Endodermal cell (in vitro differentiated cells): ENCODE measurements around the gene GPR107. TPM values are rescaled to one million over a fixed set of nuclear protein-coding genes. Genes with fewer than 3 reads are reported as not detected.
A peak's percentile ranks its signal among the peaks of the same experiment; 100 is the strongest.

Source experiments
- DNase-seq: peaks from one replicate; pipeline ENCODE4 v3.0.0-alpha.2; 2017
- H3K27ac ChIP-seq: 2 replicates; pipeline ENCODE4 v1.5.1; 2013; ENCODE audit warnings: mild to moderate bottlenecking, low read depth, low read length, moderate library complexity
- H3K27me3 ChIP-seq: 2 replicates; pipeline ENCODE4 v1.6.1; 2013; ENCODE audit warnings: mild to moderate bottlenecking, low read length, moderate library complexity; ENCODE audit not compliant: insufficient read depth, control insufficient read depth, poor library complexity, severe bottlenecking
- H3K36me3 ChIP-seq: 2 replicates; pipeline ENCODE4 v1.7.0; 2013; ENCODE audit warnings: mild to moderate bottlenecking, low read length, moderate library complexity; ENCODE audit not compliant: control insufficient read depth, insufficient read depth
- H3K4me1 ChIP-seq: one replicate; pipeline ENCODE4 v1.7.0; 2013; ENCODE audit warnings: low read length; ENCODE audit not compliant: control insufficient read depth, insufficient read depth
- H3K4me3 ChIP-seq: 2 replicates; pipeline ENCODE4 v1.5.1; 2013; ENCODE audit warnings: mild to moderate bottlenecking, low read length, moderate library complexity
- H3K9ac ChIP-seq: 2 replicates; pipeline ENCODE4 v1.6.1; 2013; ENCODE audit warnings: mild to moderate bottlenecking, low read length, moderate library complexity; ENCODE audit not compliant: poor library complexity, severe bottlenecking; ENCODE audit errors: extremely low read depth
- H3K9me3 ChIP-seq: 2 replicates; pipeline ENCODE4 v1.6.1; 2013; ENCODE audit warnings: mild to moderate bottlenecking, low read length, moderate library complexity; ENCODE audit not compliant: control insufficient read depth
- H3K27ac Mint-ChIP-seq: 2 replicates; pipeline ENCODE4 v1.8.0; 2020; ENCODE audit warnings: mixed read lengths
- H3K27me3 Mint-ChIP-seq: 2 replicates; pipeline ENCODE4 v1.8.0; 2021; ENCODE audit warnings: mild to moderate bottlenecking, mixed read lengths; ENCODE audit not compliant: insufficient read depth
- H3K36me3 Mint-ChIP-seq: 2 replicates; pipeline ENCODE4 v1.8.0; 2020; ENCODE audit warnings: low read depth, mixed read lengths
- H3K4me1 Mint-ChIP-seq: 2 replicates; pipeline ENCODE4 v1.8.0; 2020; ENCODE audit warnings: mixed read lengths
- H3K4me3 Mint-ChIP-seq: 2 replicates; pipeline ENCODE4 v1.8.0; 2020; ENCODE audit warnings: mild to moderate bottlenecking, moderate library complexity, mixed read lengths
- H3K9me3 Mint-ChIP-seq: 2 replicates; pipeline ENCODE4 v1.8.0; 2020; ENCODE audit warnings: mild to moderate bottlenecking, mixed read lengths
- WGBS, 2 experiments: methylation state at CpG; one replicate each; pipeline versions ENCODE4 v1.1.5 to v1.1.7; 2013; ENCODE audit warnings: missing lambda C conversion rate in 2 of 2, mixed read lengths in 1 of 2; ENCODE audit not compliant: insufficient coverage in 1 of 2, insufficient read length in 1 of 2; 5-methylcytosine and 5-hydroxymethylcytosine counted together
- total RNA-seq, 2 donors: library from RNA; stranded (reverse); fragmentation: NEBNext Ultra II Directional in 1 of 2; extraction: Animal tissue kit (Norgen Biotek cat#: 25700) in 1 of 2; gene quantifications; 2 replicates in 1 of 2; 3 replicates in 1 of 2; pipeline ENCODE4 v1.2.1, GENCODE V29; 2021
- TF ChIP-seq, protein P1 (sequence below): fragments of 200-600 bp; sonication (generic); conservative IDR thresholded peaks from 2 replicates; pipeline ENCODE4 v1.5.0; 2021; ENCODE audit warnings: antibody characterized with exemption, mild to moderate bottlenecking

Gene GPR107
- total RNA-seq, 2 donors from 2014 or later: 50.7 to 62.0 TPM

DNA sequence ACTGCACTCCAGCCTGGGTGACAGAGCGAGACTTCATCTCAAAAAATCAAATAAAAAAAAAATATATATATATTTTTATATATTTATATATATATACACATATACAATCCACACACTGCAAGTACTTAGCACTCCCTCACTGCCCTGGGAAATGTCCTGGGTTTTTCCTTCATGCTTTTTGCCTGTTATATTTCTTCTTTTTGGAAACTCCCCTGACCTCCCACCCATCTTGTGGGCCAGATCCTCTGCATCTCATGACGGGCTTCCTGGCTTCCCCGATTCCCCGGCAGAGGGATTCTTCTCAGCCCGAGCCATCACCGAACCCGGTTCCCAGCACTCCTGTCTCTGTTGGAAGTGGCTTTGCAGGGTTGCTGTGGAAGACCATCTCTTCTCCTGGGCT, 79.0 kb downstream of the GPR107 start:
- no peak overlapping the region for H3K4me3 Mint-ChIP-seq
- Histone ChIP-seq H3K36me3 (peaks cover 47% of the 10 kb centered on the region), H3K9ac (no peak overlapping the region), H3K4me1 (no peaks in the 10 kb centered on the region), H3K27ac (no peak overlapping the region), H3K4me3 (no peak overlapping the region), H3K9me3 (no peaks in the 10 kb centered on the region), H3K27me3 (no peaks in the 10 kb centered on the region)
- peaks cover 48% of the 10 kb centered on the region for H3K36me3 Mint-ChIP-seq
- TF ChIP-seq, protein P1, sequence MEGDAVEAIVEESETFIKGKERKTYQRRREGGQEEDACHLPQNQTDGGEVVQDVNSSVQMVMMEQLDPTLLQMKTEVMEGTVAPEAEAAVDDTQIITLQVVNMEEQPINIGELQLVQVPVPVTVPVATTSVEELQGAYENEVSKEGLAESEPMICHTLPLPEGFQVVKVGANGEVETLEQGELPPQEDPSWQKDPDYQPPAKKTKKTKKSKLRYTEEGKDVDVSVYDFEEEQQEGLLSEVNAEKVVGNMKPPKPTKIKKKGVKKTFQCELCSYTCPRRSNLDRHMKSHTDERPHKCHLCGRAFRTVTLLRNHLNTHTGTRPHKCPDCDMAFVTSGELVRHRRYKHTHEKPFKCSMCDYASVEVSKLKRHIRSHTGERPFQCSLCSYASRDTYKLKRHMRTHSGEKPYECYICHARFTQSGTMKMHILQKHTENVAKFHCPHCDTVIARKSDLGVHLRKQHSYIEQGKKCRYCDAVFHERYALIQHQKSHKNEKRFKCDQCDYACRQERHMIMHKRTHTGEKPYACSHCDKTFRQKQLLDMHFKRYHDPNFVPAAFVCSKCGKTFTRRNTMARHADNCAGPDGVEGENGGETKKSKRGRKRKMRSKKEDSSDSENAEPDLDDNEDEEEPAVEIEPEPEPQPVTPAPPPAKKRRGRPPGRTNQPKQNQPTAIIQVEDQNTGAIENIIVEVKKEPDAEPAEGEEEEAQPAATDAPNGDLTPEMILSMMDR: no peak
- H3K27ac Mint-ChIP-seq: no peak overlapping the region
- peaks cover 3% of the 10 kb centered on the region for H3K4me1 Mint-ChIP-seq
- WGBS, 2 experiments: 96% methylated on average over 6 of the region's 7 CpGs; no CpG with 5 or more reads in 1 of the 2 experiments
- H3K9me3 Mint-ChIP-seq: no peaks in the 10 kb centered on the region
- no peak for DNase-seq
- no peaks in the 10 kb centered on the region for H3K27me3 Mint-ChIP-seq

DNA sequence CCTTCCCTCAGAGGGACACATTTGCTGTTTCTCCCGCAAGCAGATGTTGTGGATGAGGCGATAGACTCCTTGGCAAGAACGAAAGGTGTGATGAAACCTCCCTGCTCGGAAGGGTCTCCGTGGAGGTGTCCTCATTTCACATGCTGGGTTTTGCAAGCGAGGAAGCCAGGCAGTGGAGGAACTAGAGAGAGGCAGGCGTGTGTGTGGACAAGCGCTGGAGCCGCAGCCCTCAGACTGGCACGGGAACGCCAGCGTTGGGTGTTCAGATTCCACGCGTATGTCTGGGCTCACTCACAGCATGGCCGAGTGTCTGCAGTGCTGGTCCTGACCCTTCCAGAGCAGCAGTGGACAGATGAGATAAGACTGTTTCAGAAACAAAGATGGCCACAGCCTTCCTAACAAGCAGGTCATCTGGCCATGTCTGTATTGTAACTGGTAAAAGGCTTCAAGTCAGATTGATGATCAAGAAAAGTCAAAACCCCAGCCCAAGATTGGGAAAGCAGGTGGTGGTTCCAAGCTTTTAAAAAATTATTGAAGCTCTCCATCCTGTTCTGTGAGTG, 83.5 kb downstream of the GPR107 start:
- no peaks in the 10 kb centered on the region for H3K9me3 ChIP-seq
- H3K27ac ChIP-seq: no peak overlapping the region
- Mint-ChIP-seq H3K9me3 (no peaks in the 10 kb centered on the region), H3K36me3 (peaks cover 17% of the 10 kb centered on the region), H3K27ac (peak overlapping the region; percentile 41), H3K4me1 (peaks cover 19% of the 10 kb centered on the region), H3K4me3 (no peak overlapping the region), H3K27me3 (no peaks in the 10 kb centered on the region)
- TF ChIP-seq, protein P1: no peak
- WGBS, 2 experiments: 95 to 99% methylated on average over 15 of the region's 15 CpGs
- peaks cover 4% of the 10 kb centered on the region for H3K4me1 ChIP-seq
- peak; percentile 55 for DNase-seq
- peaks cover 21% of the 10 kb centered on the region for H3K36me3 ChIP-seq
- H3K9ac ChIP-seq: no peak overlapping the region
- H3K27me3 ChIP-seq: no peaks in the 10 kb centered on the region
- no peak overlapping the region for H3K4me3 ChIP-seq

DNA sequence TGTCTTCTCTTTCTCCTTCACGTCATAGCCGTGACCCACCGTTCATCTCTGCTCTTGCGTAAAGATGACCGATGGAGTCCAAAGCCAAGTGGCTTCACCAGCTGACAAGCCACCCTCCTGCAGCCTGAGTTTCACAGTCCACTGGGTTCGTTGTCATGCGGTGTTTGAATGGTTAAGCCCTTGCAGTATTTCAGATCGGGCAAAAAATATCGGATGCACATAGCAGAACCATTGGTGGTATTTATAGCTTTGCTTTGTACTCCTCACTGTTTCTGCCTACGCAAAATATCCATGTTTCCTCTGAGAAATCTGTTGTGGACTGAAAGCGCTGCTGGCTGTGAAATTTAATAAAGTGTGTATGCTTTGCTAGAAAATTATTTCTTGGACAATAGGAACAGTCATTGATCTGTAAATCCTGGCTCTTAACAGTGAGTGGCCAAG, 84.0 kb downstream of the GPR107 start:
- H3K36me3 ChIP-seq: peaks cover 21% of the 10 kb centered on the region
- Mint-ChIP-seq H3K9me3 (no peaks in the 10 kb centered on the region), H3K27ac (peak overlapping the region; percentile 85), H3K4me3 (no peak overlapping the region), H3K4me1 (peaks cover 19% of the 10 kb centered on the region), H3K27me3 (no peaks in the 10 kb centered on the region), H3K36me3 (peaks cover 17% of the 10 kb centered on the region)
- DNase-seq: peak; percentile 38
- no peak overlapping the region for H3K4me3 ChIP-seq
- no peaks in the 10 kb centered on the region for H3K9me3 ChIP-seq
- peak overlapping the region; percentile 65 for H3K27ac ChIP-seq
- TF ChIP-seq, protein P1: no peak
- 94 to 96% methylated on average over 11 of the region's 11 CpGs for WGBS, 2 experiments
- H3K9ac ChIP-seq: no peak overlapping the region
- H3K4me1 ChIP-seq: peaks cover 4% of the 10 kb centered on the region
- H3K27me3 ChIP-seq: no peaks in the 10 kb centered on the region
